Ascending aorta (tissue), 2 donors: ENCODE results near the gene RNF224. TPM values are rescaled to one million over a fixed set of nuclear protein-coding genes. Genes with fewer than 3 reads are reported as not detected.
A peak's percentile ranks its signal among the peaks of the same experiment; 100 is the strongest.

Source experiments
- DNase-seq, 2 donors: peaks; one replicate each; pipeline ENCODE4 v3.0.0-alpha.2; 2019; ENCODE audit warnings: low spot score in 2 of 2
- H3K27ac ChIP-seq, 2 donors: fragments of 200-600 bp; sonication (generic); one replicate each; pipeline ENCODE4 v1.5.1; 2016 to 2017; ENCODE audit warnings: mild to moderate bottlenecking in 1 of 2
- H3K27me3 ChIP-seq: fragments of 200-600 bp; sonication (generic); one replicate; pipeline ENCODE4 v1.5.1; 2017
- H3K36me3 ChIP-seq, 2 donors: fragments of 200-600 bp; sonication (generic); one replicate each; pipeline ENCODE4 v1.5.1; 2016
- H3K4me1 ChIP-seq, 2 donors: fragments of 200-600 bp; sonication (generic); one replicate each; pipeline ENCODE4 v1.5.1; 2016 to 2017; ENCODE audit warnings: mild to moderate bottlenecking in 1 of 2
- H3K4me3 ChIP-seq, 2 donors: fragments of 200-600 bp; sonication (generic); one replicate each; pipeline ENCODE4 v1.5.1; 2016 to 2017; ENCODE audit warnings: mild to moderate bottlenecking in 1 of 2
- H3K9me3 ChIP-seq, 2 donors: fragments of 200-600 bp; sonication (generic); one replicate each; pipeline ENCODE4 v1.5.1; 2016
- CTCF ChIP-seq, 3 experiments: fragments of 200-600 bp in 2 of 3; fragments of 450-650 bp in 1 of 3; sonication (generic) in 2 of 3; IDR thresholded peaks; one replicate each; pipeline ENCODE4 v1.5.1; 2016 to 2019; ENCODE audit warnings: antibody characterized with exemption in 3 of 3, mild to moderate bottlenecking in 1 of 3, moderate library complexity in 1 of 3
- intact Hi-C: fragments of 100-400 bp; cut with DNase I; formaldehyde crosslinking; loops from one replicate; pipeline ENCODE4 v1.15.1; 2023
- total RNA-seq: library from RNA; depleted of rRNA; stranded (reverse); fragments of >200 nt; gene quantifications from one replicate; pipeline ENCODE4 v1.1.0, GENCODE V29; 2016

Gene RNF224
- total RNA-seq, 1 donor from 2014 or later = not detected

GRCh38 chr9:137198051-137198901 lies 29.0 kb upstream of the RNF224 start:
- H3K9me3 ChIP-seq = no peaks in the 10 kb centered on the region
- no peak for TF ChIP-seq CTCF (IDR thresholded peaks at IDR 0.05)
- intact Hi-C loops = no loop called here
- no peaks in the 10 kb centered on the region for H3K27me3 ChIP-seq
- peaks cover 9 to 28% of the 10 kb centered on the region in 2 donors for H3K4me1 ChIP-seq
- H3K4me3 ChIP-seq = peak overlapping the region in 1 of 2 donors; percentile 73
- no peak overlapping the region for H3K27ac ChIP-seq
- no peak for DNase-seq
- no peaks in the 10 kb centered on the region for H3K36me3 ChIP-seq

- H3K4me1 ChIP-seq = peaks cover 10 to 35% of the 10 kb centered on the region in 2 donors
- intact Hi-C loops = no loop called here
- H3K36me3 ChIP-seq = no peaks in the 10 kb centered on the region
- no peak overlapping the region for H3K27ac ChIP-seq
- no peaks in the 10 kb centered on the region for H3K9me3 ChIP-seq
- peak overlapping the region in 1 of 2 donors; percentile 73 for H3K4me3 ChIP-seq
- no peak for DNase-seq
- no peaks in the 10 kb centered on the region for H3K27me3 ChIP-seq
- TF ChIP-seq CTCF (IDR thresholded peaks at IDR 0.05) = no peak
These were observed 28.4 kb upstream of the RNF224 start for GRCh38 chr9:137198902-137199283.

- Histone ChIP-seq H3K4me1 (peaks cover 17 to 41% of the 10 kb centered on the region in 2 donors), H3K36me3 (no peaks in the 10 kb centered on the region), H3K9me3 (no peaks in the 10 kb centered on the region), H3K27ac (no peak overlapping the region), H3K4me3 (peak overlapping the region; percentile 53 to 73), H3K27me3 (no peaks in the 10 kb centered on the region)
- no peak for DNase-seq
- intact Hi-C loops = loop anchor here (1.0 to 2.0 kb wide), 5 partner anchors 11 to 408 kb away; partner anchors contain the start of genes ANAPC2, SSNA1 and TMEM141
- no peak for TF ChIP-seq CTCF (IDR thresholded peaks at IDR 0.05)
These were observed 27.7 kb upstream of the RNF224 start for GRCh38 chr9:137199411-137200121.

- TF ChIP-seq CTCF (IDR thresholded peaks at IDR 0.05) = peak in 1 of 3 experiments; percentile 29
- intact Hi-C loops = loop anchor here (1.0 to 2.0 kb wide), 5 partner anchors 12 to 409 kb away; partner anchors contain the start of genes ANAPC2, SSNA1 and TMEM141
- Histone ChIP-seq H3K9me3 (no peaks in the 10 kb centered on the region), H3K27ac (peak within 1 kb of the TSS; percentile 73 to 75), H3K4me3 (peak within 1 kb of the TSS; percentile 77 to 80), H3K4me1 (peaks cover 20 to 45% of the 10 kb centered on the region in 2 donors), H3K27me3 (no peaks in the 10 kb centered on the region), H3K36me3 (no peaks in the 10 kb centered on the region)
- peak; percentile 99 to 100 for DNase-seq
These were observed 26.7 kb upstream of the RNF224 start, which contains the start of gene TPRN for GRCh38 chr9:137200311-137201204. Gene TPRN, minus strand, starts transcription at chr9:137200741. Its CDS starts 30 bp downstream, at chr9:137200711.
